Activated B cell treated with CpG ODN at 0.5 μM for 24 hours (primary cell): ENCODE data around the gene USP4. TPM values are rescaled to one million over a fixed set of nuclear protein-coding genes. Genes with fewer than 3 reads are reported as not detected.

Experiments
- ATAC-seq: fragments of 200-7000 bp; cut with Tn5 transposase; one replicate; pipeline ENCODE4 v1.10.0; 2021; ENCODE audit warnings: low read depth, mild to moderate bottlenecking, moderate library complexity
- CTCF ChIA-PET: fragments of 350-600 bp; sonication (Branson Sonifier 250); formaldehyde crosslinking; loops from one replicate; lab custom pipeline; 2021; ENCODE audit warnings: antibody characterized with exemption; lab: Charles Lee
- POLR2A ChIA-PET: fragments of 350-600 bp; sonication (Branson Sonifier 250); formaldehyde crosslinking; loops from one replicate; lab custom pipeline; 2021; ENCODE audit warnings: antibody characterized with exemption; lab: Charles Lee
- DNase-seq: peaks from one replicate; pipeline ENCODE4 v3.0.0; 2022
- H3K27ac Mint-ChIP-seq: one replicate; pipeline ENCODE4 v1.8.0; 2020; ENCODE audit warnings: mixed read lengths
- H3K27me3 Mint-ChIP-seq: one replicate; pipeline ENCODE4 v1.8.0; 2021; ENCODE audit warnings: mixed read lengths
- H3K36me3 Mint-ChIP-seq: one replicate; pipeline ENCODE4 v1.8.0; 2021; ENCODE audit warnings: low read depth, mixed read lengths
- H3K4me1 Mint-ChIP-seq: one replicate; pipeline ENCODE4 v1.8.0; 2021; ENCODE audit warnings: mixed read lengths
- H3K4me3 Mint-ChIP-seq: one replicate; pipeline ENCODE4 v1.8.0; 2020; ENCODE audit warnings: mild to moderate bottlenecking, mixed read lengths
- H3K9me3 Mint-ChIP-seq: one replicate; pipeline ENCODE4 v1.8.0; 2020; ENCODE audit warnings: mixed read lengths
- CTCF ChIP-seq: fragments of 200-600 bp; IDR thresholded peaks from one replicate; pipeline ENCODE4 v1.8.0; 2022; ENCODE audit warnings: antibody characterized with exemption, mild to moderate bottlenecking
- intact Hi-C: fragments of 100-400 bp; cut with micrococcal nuclease; formaldehyde crosslinking; loops from one replicate; pipeline ENCODE4 v1.15.1; 2024
- total RNA-seq: library from RNA; stranded (reverse); gene quantifications from 2 replicates; pipeline ENCODE4 v1.2.3, GENCODE V29; 2022

Gene USP4
- total RNA-seq, 1 donor from 2014 or later: 115 TPM

DNA sequence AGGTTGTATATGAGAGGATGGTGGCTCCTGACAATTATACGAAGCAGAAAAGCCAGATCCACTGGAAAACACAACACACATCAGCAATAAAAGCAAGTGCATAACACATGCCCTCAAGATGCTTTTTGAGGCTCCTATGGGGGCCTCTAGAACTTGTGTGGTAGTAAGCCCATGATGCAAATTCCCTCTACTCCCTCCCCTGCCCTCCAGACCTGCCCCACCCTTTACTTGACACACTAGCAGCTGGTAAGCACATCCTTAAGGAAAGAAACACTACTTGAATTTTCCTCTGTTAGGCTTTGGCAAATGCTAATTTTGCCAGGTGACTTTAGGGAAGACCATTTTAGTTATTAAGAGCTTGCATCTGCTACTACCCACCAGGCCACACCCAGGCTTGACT lies 29.2 kb downstream of the USP4 start:
- H3K27ac Mint-ChIP-seq: no peak overlapping the region
- DNase-seq (no peak), ATAC-seq (no peak)
- H3K4me3 Mint-ChIP-seq: no peak overlapping the region
- no peaks in the 10 kb centered on the region for H3K27me3 Mint-ChIP-seq
- no peaks in the 10 kb centered on the region for H3K4me1 Mint-ChIP-seq
- no peaks in the 10 kb centered on the region for H3K9me3 Mint-ChIP-seq
- ChIA-PET CTCF (no interaction called here), POLR2A (interaction anchor here (0.7 kb wide), 1 partner anchor 133 kb away, joined by 3 read pairs; no protein-coding TSS in a partner anchor)
- H3K36me3 Mint-ChIP-seq: peaks cover 64% of the 10 kb centered on the region
- intact Hi-C loops: no loop called here
- TF ChIP-seq CTCF: no peak

- Mint-ChIP-seq H3K27ac (no peak overlapping the region), H3K4me1 (no peaks in the 10 kb centered on the region), H3K9me3 (no peaks in the 10 kb centered on the region), H3K36me3 (peaks cover 73% of the 10 kb centered on the region), H3K4me3 (no peak overlapping the region), H3K27me3 (no peaks in the 10 kb centered on the region)
- TF ChIP-seq CTCF: no peak
- CTCF ChIA-PET: interaction anchor here (0.6 to 0.8 kb wide), 2 partner anchors 7 to 144 kb away, joined by 3 read pairs; no protein-coding TSS in a partner anchor
- intact Hi-C loops: no loop called here
- DNase-seq (no peak), ATAC-seq (no peak)
- POLR2A ChIA-PET: no interaction called here
Observed at GRCh38 chr3:49305608-49306007, 34.2 kb downstream of the USP4 start.

DNA sequence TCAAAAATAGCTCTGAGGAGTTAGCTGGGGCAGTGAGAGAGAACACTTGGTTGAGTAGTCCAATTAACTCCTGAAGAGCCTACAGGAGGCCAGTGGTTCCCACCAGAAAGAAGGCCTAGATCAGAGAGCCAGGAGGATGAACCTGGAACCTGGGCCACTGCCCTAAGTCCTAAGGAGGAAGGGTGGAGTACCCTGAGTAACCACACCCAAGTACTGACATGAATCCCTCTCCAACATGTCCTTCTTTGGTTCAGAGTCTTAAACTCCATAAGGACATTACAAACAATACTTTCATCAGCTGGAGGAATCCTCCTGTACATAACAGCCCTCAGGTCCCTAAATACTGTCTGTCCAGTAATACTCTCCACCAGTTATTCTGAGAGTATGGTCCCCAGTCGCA lies 37.2 kb downstream of the USP4 start:
- ChIA-PET CTCF (interaction anchor here (0.7 to 1.4 kb wide), 2 partner anchors 147 to 753 kb away, joined by 3 to 6 read pairs; no protein-coding TSS in a partner anchor), POLR2A (no interaction called here)
- ATAC-seq (no peak), DNase-seq (no peak)
- H3K4me3 Mint-ChIP-seq: no peak overlapping the region
- H3K27ac Mint-ChIP-seq: no peak overlapping the region
- intact Hi-C loops: no loop called here
- H3K9me3 Mint-ChIP-seq: no peaks in the 10 kb centered on the region
- no peaks in the 10 kb centered on the region for H3K27me3 Mint-ChIP-seq
- peaks cover 80% of the 10 kb centered on the region for H3K36me3 Mint-ChIP-seq
- no peaks in the 10 kb centered on the region for H3K4me1 Mint-ChIP-seq
- TF ChIP-seq CTCF: no peak

DNA sequence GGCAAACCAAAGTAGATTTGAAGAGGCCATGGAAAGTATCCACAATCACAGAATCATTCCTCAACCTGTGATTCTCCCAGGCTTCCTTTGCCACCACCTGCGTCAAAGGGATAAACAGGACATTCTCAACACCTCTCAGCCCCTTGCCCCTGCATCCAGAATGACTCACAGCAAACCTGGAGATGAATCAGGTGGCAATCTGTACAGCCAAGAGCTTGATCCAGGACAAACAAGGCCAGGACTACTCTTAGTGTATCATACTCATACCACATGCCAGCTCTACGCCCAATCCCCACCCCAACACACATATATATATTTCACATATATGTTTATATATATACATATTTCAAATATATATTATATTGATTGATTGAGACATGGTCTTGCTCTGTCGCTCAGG lies 39.3 kb downstream of the USP4 start:
- no peak for TF ChIP-seq CTCF
- no peaks in the 10 kb centered on the region for H3K4me1 Mint-ChIP-seq
- peaks cover 82% of the 10 kb centered on the region for H3K36me3 Mint-ChIP-seq
- no peak overlapping the region for H3K27ac Mint-ChIP-seq
- no peak for ATAC-seq
- no peak for DNase-seq
- H3K27me3 Mint-ChIP-seq: no peaks in the 10 kb centered on the region
- POLR2A ChIA-PET: no interaction called here
- intact Hi-C loops: no loop called here
- CTCF ChIA-PET: no interaction called here
- H3K9me3 Mint-ChIP-seq: no peaks in the 10 kb centered on the region
- no peak overlapping the region for H3K4me3 Mint-ChIP-seq

GRCh38 chr3:49298511-49298910 lies 41.3 kb downstream of the USP4 start:
- ATAC-seq: no peak
- Mint-ChIP-seq H3K36me3 (peaks cover 81% of the 10 kb centered on the region), H3K27me3 (no peaks in the 10 kb centered on the region), H3K4me3 (no peak overlapping the region), H3K27ac (no peak overlapping the region), H3K9me3 (no peaks in the 10 kb centered on the region), H3K4me1 (no peaks in the 10 kb centered on the region)
- intact Hi-C loops: loop anchor here (5.0 kb wide), 1 partner anchor 126 kb away; the partner anchor contains the start of gene KLHDC8B
- no peak for DNase-seq
- no peak for TF ChIP-seq CTCF
- CTCF ChIA-PET: interaction anchor here (0.6 to 1.0 kb wide), 3 partner anchors 7 to 174 kb away, joined by 3 to 4 read pairs (median 3); no protein-coding TSS in a partner anchor
- POLR2A ChIA-PET: no interaction called here
